IMR-90 (cell line): ENCODE results near the gene COL23A1. TPM values are rescaled to one million over a fixed set of nuclear protein-coding genes. Genes with fewer than 3 reads are reported as not detected.

Experiments
- ATAC-seq: fragments of 200-7000 bp; cut with Tn5 transposase; 2 replicates; pipeline ENCODE4 v1.9.1; 2020; ENCODE audit warnings: low read depth, mild to moderate bottlenecking, moderate library complexity
- BruUV-seq: library from RNA; stranded (reverse); fragments of 400-500 nt; replicated peaks from 2 replicates; lab custom pipeline; 2021; lab: Mats Ljungman, UMichigan
- CTCF ChIA-PET: fragments of 300-600 bp; formaldehyde crosslinking; extraction: SDS; loops from one replicate; lab custom pipeline; 2021; ENCODE audit warnings: antibody characterized with exemption; lab: Yijun Ruan, JAX
- POLR2A ChIA-PET: fragments of 300-600 bp; sonication (Branson Sonifier 250); formaldehyde crosslinking; loops from one replicate; lab custom pipeline; 2022; ENCODE audit warnings: antibody characterized with exemption; ENCODE audit not compliant: unreplicated experiment; lab: Charles Lee
- DNase-seq: peaks from one replicate; pipeline ENCODE4 v3.0.0; 2013
- H2AFZ ChIP-seq: replicated peaks from 2 replicates; pipeline ENCODE3; 2013; ENCODE audit warnings: low read length, mild to moderate bottlenecking; ENCODE audit not compliant: poor library complexity
- H2AK5ac ChIP-seq: 2 replicates; pipeline ENCODE4 v1.6.1; 2013; ENCODE audit warnings: low read depth, low read length, inconsistent platforms
- H2AK9ac ChIP-seq: replicated peaks from 2 replicates; pipeline ENCODE3; 2013; ENCODE audit warnings: mild to moderate bottlenecking, low read depth, low read length, moderate library complexity; ENCODE audit not compliant: poor library complexity
- H2BK120ac ChIP-seq: 2 replicates; pipeline ENCODE4 v1.6.1; 2013; ENCODE audit warnings: low read depth, low read length, inconsistent platforms
- H2BK15ac ChIP-seq: 3 replicates; pipeline ENCODE4 v1.6.1; 2013; ENCODE audit warnings: low read depth, low read length, inconsistent platforms
- H2BK20ac ChIP-seq: 2 replicates; pipeline ENCODE4 v1.6.1; 2013; ENCODE audit warnings: low read depth, mild to moderate bottlenecking, inconsistent platforms, low read length, moderate library complexity
- H2BK5ac ChIP-seq: 2 replicates; pipeline ENCODE4 v1.6.1; 2013; ENCODE audit warnings: mild to moderate bottlenecking, low read depth, low read length, inconsistent platforms; ENCODE audit not compliant: poor library complexity, severe bottlenecking
- H3K14ac ChIP-seq: replicated peaks from 2 replicates; pipeline ENCODE4 v1.6.1; 2013; ENCODE audit warnings: low read depth, low read length, inconsistent platforms
- H3K18ac ChIP-seq: 2 replicates; pipeline ENCODE4 v1.6.1; 2013; ENCODE audit warnings: low read depth, low read length, control low read depth
- H3K23ac ChIP-seq: 2 replicates; pipeline ENCODE4 v1.6.1; 2013; ENCODE audit warnings: low read depth, low read length, inconsistent platforms
- H3K27ac ChIP-seq: 2 replicates; pipeline ENCODE4 v1.5.1; 2013; ENCODE audit warnings: mild to moderate bottlenecking, control low read depth, low read length; ENCODE audit not compliant: insufficient read depth
- H3K27me3 ChIP-seq: 2 replicates; pipeline ENCODE4 v1.6.1; 2013; ENCODE audit warnings: low read length; ENCODE audit not compliant: control insufficient read depth, insufficient read depth
- H3K36me3 ChIP-seq: 2 replicates; pipeline ENCODE4 v1.6.1; 2013; ENCODE audit warnings: low read length, mixed read lengths; ENCODE audit not compliant: control insufficient read depth, insufficient read depth
- H3K4ac ChIP-seq: 2 replicates; pipeline ENCODE4 v1.6.1; 2013; ENCODE audit warnings: low read depth, low read length, inconsistent platforms
- H3K4me1 ChIP-seq: 2 replicates; pipeline ENCODE4 v1.6.1; 2013; ENCODE audit warnings: low read length, mixed read lengths; ENCODE audit not compliant: control insufficient read depth, insufficient read depth
- H3K4me2 ChIP-seq: 2 replicates; pipeline ENCODE4 v1.6.1; 2013; ENCODE audit warnings: low read depth, mild to moderate bottlenecking, control low read depth, low read length, moderate library complexity
- H3K4me3 ChIP-seq: 2 replicates; pipeline ENCODE4 v1.5.1; 2013; ENCODE audit warnings: low read depth, mild to moderate bottlenecking, control low read depth, low read length, moderate library complexity; ENCODE audit not compliant: insufficient read depth
- H3K56ac ChIP-seq: 2 replicates; pipeline ENCODE4 v1.6.1; 2013; ENCODE audit warnings: low read length, inconsistent platforms; ENCODE audit not compliant: insufficient read depth; ENCODE audit errors: extremely low read depth
- H3K79me1 ChIP-seq, 2 experiments: 2 replicates each; pipeline ENCODE4 v1.6.1; 2013; ENCODE audit warnings: low read length in 2 of 2, inconsistent platforms in 1 of 2, low read depth in 1 of 2
- H3K9ac ChIP-seq: 2 replicates; pipeline ENCODE4 v1.6.1; 2013; ENCODE audit warnings: low read depth, low read length, control low read depth
- H3K9me1 ChIP-seq: 2 replicates; pipeline ENCODE4 v1.6.1; 2013; ENCODE audit warnings: low read length, inconsistent platforms; ENCODE audit not compliant: insufficient read depth
- H3K9me3 ChIP-seq: 2 replicates; pipeline ENCODE4 v1.6.1; 2013; ENCODE audit warnings: low read length; ENCODE audit not compliant: control insufficient read depth, insufficient read depth
- H4K20me1 ChIP-seq: 2 replicates; pipeline ENCODE4 v1.6.1; 2013; ENCODE audit warnings: low read length, inconsistent platforms; ENCODE audit not compliant: insufficient read depth
- H4K5ac ChIP-seq: 2 replicates; pipeline ENCODE4 v1.6.1; 2013; ENCODE audit warnings: mild to moderate bottlenecking, low read depth, low read length, control low read depth
- H4K8ac ChIP-seq, 2 experiments: 2 replicates each; pipeline ENCODE4 v1.6.1; 2013; ENCODE audit warnings: low read depth in 2 of 2, low read length in 2 of 2, control low read depth in 1 of 2, inconsistent platforms in 1 of 2
- H4K91ac ChIP-seq: 2 replicates; pipeline ENCODE4 v1.6.1; 2013; ENCODE audit warnings: low read depth, low read length, inconsistent platforms; ENCODE audit not compliant: insufficient read depth
- BHLHE40 ChIP-seq: fragments of 150-350 bp; IDR thresholded peaks from 2 replicates; pipeline ENCODE4 v1.6.1; 2016; ENCODE audit warnings: mild to moderate bottlenecking, low read depth, low read length
- ELK1 ChIP-seq: fragments of 150-350 bp; IDR thresholded peaks from 2 replicates; pipeline ENCODE4 v1.6.1; 2016; ENCODE audit warnings: low read depth, mild to moderate bottlenecking, low read length, moderate library complexity, borderline replicate concordance
- FOS ChIP-seq: fragments of 150-350 bp; IDR thresholded peaks from 2 replicates; pipeline ENCODE4 v1.6.1; 2016; ENCODE audit warnings: low read depth, low read length
- MXI1 ChIP-seq: IDR thresholded peaks from 2 replicates; pipeline ENCODE4 v1.6.1; 2012; ENCODE audit warnings: low read depth, mild to moderate bottlenecking, low read length, moderate library complexity, borderline replicate concordance
- POLR2A ChIP-seq: IDR thresholded peaks from 2 replicates; pipeline ENCODE4 v1.6.1; 2012; ENCODE audit warnings: mild to moderate bottlenecking, low read depth, low read length
- RCOR1 ChIP-seq: IDR thresholded peaks from 2 replicates; pipeline ENCODE4 v1.6.1; 2012; ENCODE audit warnings: mild to moderate bottlenecking, low read length, improper control_type of control experiment; ENCODE audit not compliant: insufficient replicate concordance
- USF2 ChIP-seq: fragments of 150-350 bp; IDR thresholded peaks from 2 replicates; pipeline ENCODE4 v1.6.1; 2017; ENCODE audit warnings: mild to moderate bottlenecking, antibody characterized with exemption, low read length, low read depth
- WGBS, 2 experiments: methylation state at CpG; one replicate each; pipeline versions ENCODE4 v1.1.5 to v1.1.7; 2013; ENCODE audit warnings: missing lambda C conversion rate in 2 of 2; ENCODE audit not compliant: insufficient read length in 1 of 2; ENCODE audit errors: extremely low coverage in 2 of 2; 5-methylcytosine and 5-hydroxymethylcytosine counted together
- dilution Hi-C: fragments of 300-500 bp; cut with HindIII; formaldehyde crosslinking; loops from one replicate; pipeline ENCODE4 v1.14.3; 2018; ENCODE audit warnings: low sequenced_read_pairs; ENCODE audit not compliant: unreplicated experiment
- in situ Hi-C: fragments of 300-500 bp; cut with MboI; formaldehyde crosslinking; loops from 3 replicates; pipeline ENCODE4 v1.14.3; 2019; ENCODE audit warnings: low sequenced_read_pairs, inconsistent platforms, mixed read lengths
- intact Hi-C: fragments of 100-400 bp; cut with micrococcal nuclease; formaldehyde crosslinking; loops from 2 replicates; pipeline ENCODE4 v1.10.0; 2022
- polyA plus RNA-seq, 3 experiments: library from polyadenylated mRNA; depleted of rRNA; stranded (reverse); fragments of >200 nt; gene quantifications; 2 replicates each; pipeline ENCODE4 v1.2.3, GENCODE V29; 2012; ENCODE audit warnings: low replicate concordance in 1 of 3
- total RNA-seq: library from RNA; depleted of rRNA; stranded (reverse); fragments of >200 nt; gene quantifications from 2 replicates; pipeline ENCODE4 v1.2.3, GENCODE V29; 2012

The COL23A1 gene
- total and polyA plus RNA-seq, 2 of the 4 experiments (the other 2 are of a cell fraction): not detected

GRCh38 chr5:178199581-178200434 is 390.4 kb downstream of the COL23A1 start:
- peaks cover 5% of the 10 kb centered on the region; the same call in 1 of the 2 replicates for H3K27me3 ChIP-seq
- H4K20me1 ChIP-seq: no peaks in the 10 kb centered on the region
- H3K27ac ChIP-seq: no peak overlapping the region
- no peak overlapping the region for H3K18ac ChIP-seq
- H2AFZ ChIP-seq: no peak overlapping the region
- H2BK15ac ChIP-seq: no peak overlapping the region
- no peak for DNase-seq
- H2BK5ac ChIP-seq: no peak overlapping the region
- H3K9me1 ChIP-seq: 0 out of 2 replicates have a peak, but pooled peaks cover 3% of the 10 kb centered on the region
- H4K5ac ChIP-seq: no peak overlapping the region
- ChIA-PET POLR2A (no interaction called here), CTCF (interaction anchor here (0.5 kb wide), 1 partner anchor 11 kb away, joined by 3 read pairs; no protein-coding TSS in a partner anchor)
- no peak for TF ChIP-seq BHLHE40
- no peak for TF ChIP-seq MXI1
- no peak for TF ChIP-seq POLR2A
- TF ChIP-seq ELK1: no peak
- no peak for TF ChIP-seq RCOR1
- no peak for TF ChIP-seq FOS
- no peak for TF ChIP-seq USF2
- H3K4me2 ChIP-seq: no peak overlapping the region
- no peak overlapping the region for H3K56ac ChIP-seq
- H3K9me3 ChIP-seq: no peaks in the 10 kb centered on the region
- H4K91ac ChIP-seq: no peak overlapping the region
- no peak overlapping the region for H2AK5ac ChIP-seq
- dilution Hi-C loops (no loop called here), intact Hi-C loops (no loop called here), in situ Hi-C loops (no loop called here)
- H3K4me3 ChIP-seq: no peak overlapping the region
- no peak overlapping the region for H3K9ac ChIP-seq
- no peak overlapping the region for H2AK9ac ChIP-seq
- no peak overlapping the region for H2BK20ac ChIP-seq
- H3K23ac ChIP-seq: no peak overlapping the region
- no CpG with 5 or more reads among the region's 12 CpGs for WGBS, 2 experiments
- H3K4ac ChIP-seq: no peak overlapping the region
- peaks cover 4% of the 10 kb centered on the region for H3K4me1 ChIP-seq
- H3K79me1 ChIP-seq: peaks cover 0 to 7% of the 10 kb centered on the region in 2 experiments; a peak in 1 of 4 replicates
- no peak for ATAC-seq
- H4K8ac ChIP-seq: no peak overlapping the region
- BruUV-seq: no TSS peak
- H3K14ac ChIP-seq: no peak overlapping the region
- no peak overlapping the region for H2BK120ac ChIP-seq
- H3K36me3 ChIP-seq: no peaks in the 10 kb centered on the region
